ENCODE results near the gene KMT2C.
A peak's percentile ranks its signal among the peaks of the same experiment; 100 is the strongest.
"Not testable (repeated sequence)": the region's sequence is repeated elsewhere in the genome, so short reads cannot be mapped to it uniquely, and the experiment has no call there.

The KMT2C gene

DNA sequence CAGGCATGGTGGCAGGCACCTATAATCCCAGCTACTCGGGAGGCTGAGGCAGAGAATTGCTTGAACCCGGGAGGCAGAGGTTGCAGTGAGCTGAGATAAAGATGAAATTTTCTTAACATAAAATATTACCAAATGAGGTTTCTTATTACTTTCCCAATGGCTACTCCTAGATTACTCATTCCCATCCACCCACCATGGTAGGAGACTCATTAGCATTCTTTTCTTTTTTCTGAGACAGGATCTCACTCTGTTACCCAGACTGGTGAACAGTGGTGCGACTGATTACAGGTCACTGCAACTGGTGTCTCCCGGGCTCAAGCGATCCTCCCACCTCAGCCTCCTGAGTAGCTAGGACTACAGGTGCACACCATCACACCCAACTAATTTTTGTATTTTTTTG lies 82.5 kb downstream of the KMT2C start:
- DNase-seq = not testable (repeated sequence)

DNA sequence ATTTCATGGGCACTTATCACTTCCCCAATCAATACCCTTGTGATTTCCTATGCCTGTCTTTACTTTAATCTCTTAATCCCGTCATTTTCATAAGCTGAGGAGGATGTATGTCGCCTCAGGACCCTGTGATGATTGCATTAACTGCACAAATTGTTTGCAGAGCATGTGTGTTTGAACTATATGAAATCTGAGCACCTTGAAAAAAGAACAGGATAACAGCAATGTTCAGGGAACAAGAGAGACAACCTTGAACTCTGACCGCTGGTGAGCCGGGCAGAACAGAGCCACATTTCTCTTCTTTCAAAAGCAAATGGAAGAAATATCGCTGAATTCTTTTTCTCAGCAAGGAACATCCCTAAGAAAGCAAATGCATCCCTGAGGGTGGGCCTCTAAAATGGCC lies 84.1 kb downstream of the KMT2C start:
- not testable (repeated sequence) for DNase-seq

DNA sequence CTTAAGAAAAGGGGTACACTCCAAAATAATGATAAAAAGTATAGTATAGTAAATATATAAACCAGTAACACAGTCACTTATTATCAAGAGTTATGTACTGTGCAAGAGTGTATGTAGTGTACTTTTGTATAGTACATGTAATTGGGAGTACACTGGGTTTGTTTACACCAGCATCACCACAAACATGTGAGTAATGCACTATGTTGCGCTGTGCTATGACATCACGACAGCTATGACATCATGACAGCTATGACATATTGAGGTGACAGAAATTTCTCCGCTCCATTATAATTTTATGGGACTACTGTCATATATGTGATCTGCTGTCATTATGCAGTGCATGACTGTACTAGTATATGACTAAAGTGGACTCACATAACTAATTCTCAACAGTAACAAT lies 84.6 kb downstream of the KMT2C start:
- DNase-seq = no peak

- no peak for DNase-seq
Measured at GRCh38 chr7:152347888-152348287, 87.9 kb downstream of the KMT2C start.

GRCh38 chr7:152344253-152344652 lies 91.5 kb downstream of the KMT2C start:
- DNase-seq = no peak

DNA sequence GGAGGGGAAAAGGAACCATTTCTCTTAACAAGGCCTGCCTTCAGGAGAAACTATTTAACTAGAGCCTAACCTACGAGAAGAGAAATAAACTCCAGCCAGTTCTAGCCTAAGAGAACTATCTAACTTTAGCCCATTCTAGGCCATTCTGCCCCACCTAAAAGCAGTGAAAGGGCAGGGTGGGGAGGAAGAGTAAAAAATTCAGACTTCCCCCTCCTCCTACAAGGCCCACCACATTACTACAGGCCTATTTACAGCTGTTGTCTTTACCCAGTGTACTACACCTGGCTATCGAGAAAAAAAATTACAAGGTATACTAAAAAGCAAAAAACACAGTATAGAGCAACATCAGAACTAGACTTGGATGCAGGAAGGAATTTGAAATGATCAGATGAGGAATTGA lies 93.0 kb downstream of the KMT2C start:
- no peak for DNase-seq

GRCh38 chr7:152341914-152342236 lies 93.9 kb downstream of the KMT2C start:
- DNase-seq = no peak

GRCh38 chr7:152341039-152341913 lies 94.5 kb downstream of the KMT2C start:
- peak in 1 of 2 experiments; percentile 2 for DNase-seq

DNA sequence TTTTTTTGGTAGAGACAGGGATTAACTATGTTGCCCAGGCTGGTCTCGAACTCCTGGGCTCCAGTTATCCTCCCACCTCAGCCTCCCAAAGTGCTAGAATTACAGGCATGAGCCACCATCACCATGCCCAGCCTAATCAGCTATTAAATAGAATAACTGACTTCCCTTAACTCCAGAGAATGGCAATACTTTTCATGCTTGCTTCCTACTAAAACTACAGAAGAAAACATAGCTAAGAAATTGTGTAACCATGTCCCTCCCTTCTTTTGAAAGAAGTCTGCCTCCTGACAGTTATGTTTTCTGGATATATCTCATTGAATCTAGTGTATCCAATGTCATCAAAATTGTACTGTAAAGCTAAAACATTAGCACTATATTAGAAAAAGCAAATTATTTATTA lies 95.6 kb downstream of the KMT2C start:
- no peak for DNase-seq

DNA sequence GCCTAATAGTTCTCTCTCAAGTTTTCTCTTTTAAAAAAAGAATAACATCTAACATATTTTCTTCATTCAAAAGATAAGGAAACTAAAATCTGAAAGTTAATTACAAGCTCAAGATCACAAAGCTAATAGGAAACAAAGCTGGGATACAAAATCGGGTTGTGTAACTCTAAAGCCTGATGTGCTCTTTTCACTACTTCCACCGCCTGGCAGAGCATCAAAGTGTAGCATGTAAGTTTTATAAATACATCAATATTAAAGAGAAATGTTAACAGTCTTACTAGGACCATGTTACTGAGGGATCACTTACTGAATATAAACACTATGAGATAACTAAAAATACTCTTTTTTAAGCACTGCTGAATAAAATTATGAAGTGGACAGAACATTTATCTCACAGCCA lies 97.2 kb downstream of the KMT2C start:
- DNase-seq = no peak

- DNase-seq = peak in 1 of 2 experiments; percentile 21
Measured at GRCh38 chr7:152336754-152337368, 98.9 kb downstream of the KMT2C start.

GRCh38 chr7:152335900-152336571 lies 99.8 kb downstream of the KMT2C start:
- no peak for DNase-seq

DNA sequence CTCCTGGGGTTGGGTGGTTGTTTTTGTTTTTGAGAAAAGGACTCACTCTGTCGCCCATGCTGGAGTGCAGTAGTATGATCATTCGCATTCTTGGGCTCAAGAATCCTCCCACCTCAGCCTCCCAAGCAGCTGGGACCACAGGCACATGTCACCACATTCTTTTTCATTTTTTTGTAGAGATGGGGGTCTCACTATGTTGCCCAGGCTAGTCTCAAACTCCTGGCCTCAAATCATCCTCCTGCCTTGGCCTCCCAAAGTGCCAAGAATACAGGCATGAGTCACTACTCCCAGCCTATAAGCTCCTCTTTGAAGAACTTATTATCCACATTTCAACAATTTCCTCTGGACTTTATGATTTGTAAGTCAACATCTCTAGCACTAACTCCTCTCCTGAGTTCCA lies 102.7 kb downstream of the KMT2C start:
- DNase-seq = no peak

DNA sequence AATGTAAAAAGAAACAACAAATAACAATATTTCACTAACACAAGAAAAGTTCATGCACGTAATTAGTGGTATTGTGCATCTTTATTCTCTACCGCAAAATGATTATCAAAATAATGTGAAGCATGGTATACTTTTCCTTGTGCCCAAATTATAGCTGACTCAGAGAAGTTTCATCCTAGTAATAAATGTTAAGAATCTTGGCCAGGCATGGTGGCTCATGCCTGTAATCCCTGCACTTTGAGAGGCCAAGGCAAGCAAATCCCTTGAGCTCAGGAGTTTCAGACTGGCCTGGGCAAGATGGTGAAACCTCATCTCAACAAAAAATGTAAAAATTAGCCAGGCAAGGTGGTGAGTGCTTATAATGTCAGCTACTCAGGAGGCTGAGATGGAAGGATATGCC lies 105.0 kb downstream of the KMT2C start:
- no peak for DNase-seq

GRCh38 chr7:152329469-152329868 lies 106.3 kb downstream of the KMT2C start:
- DNase-seq = no peak

DNA sequence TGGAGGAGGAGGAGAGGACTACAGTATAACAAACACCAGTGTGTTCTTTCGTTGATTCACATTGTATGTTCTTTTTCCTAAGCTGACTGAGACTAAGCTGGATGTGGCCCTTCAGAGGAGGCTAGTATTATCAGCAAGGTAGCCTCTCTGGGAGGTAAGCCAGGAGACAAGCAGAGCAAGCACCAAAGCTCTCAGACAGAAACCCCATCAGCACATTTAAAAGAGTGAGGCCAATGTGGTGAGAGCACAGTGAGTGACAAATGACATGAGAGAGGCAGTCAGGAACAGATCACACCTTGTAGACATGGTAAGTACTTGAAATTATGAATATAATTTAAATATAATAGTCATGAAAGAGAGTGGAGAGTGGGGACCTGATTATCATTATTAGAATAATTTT lies 107.6 kb downstream of the KMT2C start:
- no peak for DNase-seq

- DNase-seq = no peak
Measured at GRCh38 chr7:152315845-152316244, 120.0 kb downstream of the KMT2C start.

DNA sequence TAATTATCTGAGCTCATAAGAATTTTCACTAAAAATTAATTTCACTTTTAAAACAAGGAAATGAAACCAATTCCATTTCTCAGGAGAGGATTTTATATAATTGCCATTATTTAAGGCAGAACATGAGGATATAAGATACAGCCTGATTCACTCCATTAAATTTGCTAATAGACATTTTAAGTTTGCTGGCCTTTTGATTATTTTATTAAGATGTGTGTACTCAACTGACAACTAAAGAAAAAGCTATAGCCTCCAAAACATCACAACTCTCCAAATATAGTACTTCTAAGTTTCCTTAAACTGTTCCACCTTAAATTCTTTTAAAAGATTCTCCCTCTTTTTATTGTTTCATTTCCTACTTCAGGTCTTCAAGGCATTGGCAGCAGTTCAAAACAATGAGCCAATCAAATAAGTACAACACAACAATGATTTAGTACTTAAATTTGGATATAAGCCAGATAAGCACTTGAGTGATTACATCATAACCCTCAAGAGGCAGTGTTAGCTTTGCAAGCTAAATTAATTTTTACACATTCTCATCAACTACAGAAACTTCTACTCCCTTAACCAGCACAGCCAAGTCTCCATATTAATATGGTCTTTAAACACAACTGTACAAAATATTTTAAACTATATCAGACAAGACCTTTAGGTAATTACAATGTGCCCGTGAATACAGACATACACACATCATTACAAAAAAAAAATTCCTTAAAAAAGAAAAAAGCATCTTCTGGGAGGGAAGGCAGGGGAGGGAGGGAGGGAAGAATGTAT lies 121.8 kb downstream of the KMT2C start:
- DNase-seq = peak; percentile 90 to 91

DNA sequence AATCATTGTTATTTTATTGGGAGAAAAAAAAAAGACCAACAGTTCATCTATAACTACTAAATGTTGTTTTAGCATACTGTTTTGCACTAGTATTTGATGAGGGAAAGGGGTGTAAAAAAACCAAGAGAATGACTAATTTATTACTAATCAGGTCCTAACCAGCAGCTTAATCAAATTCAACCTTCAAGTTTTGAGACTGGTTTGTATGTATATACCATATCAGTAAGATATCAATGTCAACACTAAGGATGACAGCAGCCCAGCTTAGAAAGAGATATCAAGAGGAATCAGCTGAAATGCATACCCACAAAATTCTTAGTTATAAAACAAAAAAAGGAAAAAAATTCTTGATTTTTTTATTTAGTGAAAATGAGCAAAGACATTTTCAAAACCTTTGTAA lies 122.6 kb downstream of the KMT2C start:
- DNase-seq = no peak

GRCh38 chr7:152312316-152312715 lies 123.5 kb downstream of the KMT2C start:
- DNase-seq = no peak

DNA sequence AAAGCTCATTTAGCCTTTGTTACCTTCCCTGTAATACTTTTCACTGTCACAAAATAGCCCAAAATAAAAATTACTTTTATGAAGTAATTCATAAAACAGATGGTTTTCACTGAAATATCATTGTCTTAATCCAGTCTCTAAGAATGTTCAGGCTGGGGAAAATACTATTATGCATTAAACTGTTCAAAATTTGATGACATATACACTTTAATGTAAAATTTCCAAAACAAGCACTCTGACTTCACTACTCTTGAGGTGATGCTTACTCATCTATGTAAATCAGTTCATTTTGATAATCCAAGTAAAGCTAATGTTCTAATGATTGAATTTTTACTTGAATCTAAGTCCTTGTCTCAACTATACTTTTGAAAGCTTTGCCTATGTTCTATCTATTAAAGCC lies 127.9 kb downstream of the KMT2C start:
- DNase-seq = no peak

DNA sequence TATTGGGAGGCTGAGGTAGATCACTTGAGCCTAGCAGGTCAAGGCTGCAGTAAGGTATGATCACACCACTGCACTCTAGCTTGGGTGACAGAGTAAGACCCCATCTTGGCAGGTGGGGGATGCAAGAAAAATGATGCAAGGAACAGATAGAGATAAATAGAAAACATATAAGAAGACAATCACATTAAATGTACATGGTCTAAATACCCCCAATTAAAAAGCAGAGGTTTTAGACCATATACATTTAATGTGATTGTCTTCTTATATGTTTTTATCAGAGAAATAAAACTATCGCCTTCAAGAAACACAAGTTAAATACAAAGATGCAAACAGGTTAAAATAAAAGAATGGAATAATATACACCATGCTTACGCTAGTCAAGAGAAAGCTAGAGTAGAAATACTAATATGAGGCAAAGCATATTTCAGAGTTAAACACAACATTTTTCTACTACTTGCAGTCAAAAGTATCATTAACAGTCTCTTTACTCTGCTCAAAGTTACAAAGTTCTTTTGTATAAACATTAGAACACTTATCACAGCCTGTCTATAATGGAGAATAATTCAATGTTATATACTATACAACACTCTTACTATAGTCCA lies 136.2 kb downstream of the KMT2C start:
- DNase-seq = not testable (repeated sequence)

DNA sequence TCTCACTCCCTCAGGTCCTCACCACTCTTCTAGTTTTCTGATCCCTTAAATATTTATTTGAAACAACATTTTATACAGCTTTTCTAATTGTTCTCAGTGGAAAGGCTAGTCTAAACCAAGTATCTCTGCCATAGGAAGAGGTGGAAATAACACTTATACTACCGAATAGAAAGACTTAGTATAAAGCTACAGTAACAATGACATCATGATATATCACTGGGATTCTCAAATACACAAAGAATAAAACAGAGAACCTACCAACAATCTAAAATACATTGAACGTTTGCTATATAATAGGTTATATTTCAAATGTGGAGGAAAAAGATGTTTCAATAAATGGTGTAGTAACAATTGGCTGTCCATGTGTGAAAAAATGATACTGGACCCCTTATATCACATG lies 142.9 kb downstream of the KMT2C start:
- DNase-seq = no peak

Data from NCI-H446 (cell line).